Neuronal stem cell (in vitro differentiated cells): ENCODE data around the gene ACOXL.

ENCODE experiments used
- DNase-seq: peaks from one replicate; pipeline ENCODE4 v3.0.0-alpha.2; 2013; ENCODE audit warnings: low spot score
- H2AFZ ChIP-seq: one replicate; pipeline ENCODE4 v1.6.1; 2013; ENCODE audit warnings: mild to moderate bottlenecking, low read length, inconsistent platforms
- H2AK5ac ChIP-seq: 2 replicates; pipeline ENCODE4 v1.6.1; 2013; ENCODE audit warnings: low read depth, mild to moderate bottlenecking, inconsistent platforms, low read length, moderate library complexity, mixed read lengths
- H2BK120ac ChIP-seq: 2 replicates; pipeline ENCODE4 v1.6.1; 2013; ENCODE audit warnings: low read depth, mild to moderate bottlenecking, inconsistent platforms, low read length, moderate library complexity, mixed read lengths
- H2BK12ac ChIP-seq: one replicate; pipeline ENCODE4 v1.6.1; 2013; ENCODE audit warnings: low read length, inconsistent platforms
- H2BK15ac ChIP-seq: 2 replicates; pipeline ENCODE4 v1.6.1; 2013; ENCODE audit warnings: mild to moderate bottlenecking, low read length, inconsistent platforms, mixed read lengths
- H2BK5ac ChIP-seq: one replicate; pipeline ENCODE4 v1.6.1; 2013; ENCODE audit warnings: inconsistent platforms, mild to moderate bottlenecking, low read length, moderate library complexity
- H3K14ac ChIP-seq: one replicate; pipeline ENCODE4 v1.6.1; 2013; ENCODE audit warnings: low read length, inconsistent platforms
- H3K18ac ChIP-seq: 2 replicates; pipeline ENCODE4 v1.6.1; 2013; ENCODE audit warnings: low read length, inconsistent platforms
- H3K23ac ChIP-seq: 2 replicates; pipeline ENCODE4 v1.6.1; 2013; ENCODE audit warnings: low read depth, mild to moderate bottlenecking, mixed read lengths, low read length, inconsistent platforms; ENCODE audit not compliant: poor library complexity
- H3K27ac ChIP-seq: replicated peaks from 3 replicates; pipeline ENCODE4 v1.5.1; 2013; ENCODE audit warnings: low read length, inconsistent platforms
- H3K27me3 ChIP-seq, 3 experiments: 2 replicates each; pipeline ENCODE4 v1.6.1; 2013; ENCODE audit warnings: low read length in 3 of 3, mild to moderate bottlenecking in 2 of 3, inconsistent platforms in 1 of 3, low read depth in 1 of 3, mixed read lengths in 1 of 3, moderate library complexity in 1 of 3; ENCODE audit not compliant: control insufficient read depth in 3 of 3, insufficient read depth in 3 of 3
- H3K36me3 ChIP-seq, 2 donors: replicated peaks in 1 of 2; 2 replicates each; pipeline ENCODE4 v1.6.1; 2013; ENCODE audit warnings: low read length in 2 of 2; ENCODE audit not compliant: control insufficient read depth in 2 of 2, insufficient read depth in 2 of 2
- H3K4ac ChIP-seq: 2 replicates; pipeline ENCODE4 v1.6.1; 2013; ENCODE audit warnings: inconsistent platforms, mild to moderate bottlenecking, low read length, moderate library complexity
- H3K4me1 ChIP-seq, 2 donors: 1 replicate in 1 of 2; 2 replicates in 1 of 2; pipeline ENCODE4 v1.6.1; 2013; ENCODE audit warnings: low read length in 2 of 2, low read depth in 1 of 2; ENCODE audit not compliant: control insufficient read depth in 2 of 2, insufficient read depth in 1 of 2
- H3K4me2 ChIP-seq: one replicate; pipeline ENCODE4 v1.6.1; 2013; ENCODE audit warnings: mild to moderate bottlenecking, low read length, inconsistent platforms; ENCODE audit not compliant: insufficient read depth, poor library complexity, severe bottlenecking
- H3K4me3 ChIP-seq, 2 donors: 2 replicates each; pipeline ENCODE4 v1.5.1; 2013; ENCODE audit warnings: low read length in 2 of 2, mild to moderate bottlenecking in 2 of 2, inconsistent platforms in 1 of 2, moderate library complexity in 1 of 2
- H3K79me1 ChIP-seq: one replicate; pipeline ENCODE4 v1.6.1; 2013; ENCODE audit warnings: low read depth, mild to moderate bottlenecking, inconsistent platforms, low read length, moderate library complexity
- H3K9ac ChIP-seq: one replicate; pipeline ENCODE4 v1.6.1; 2013; ENCODE audit warnings: mild to moderate bottlenecking, low read depth, low read length, inconsistent platforms; ENCODE audit not compliant: poor library complexity
- H3K9me3 ChIP-seq, 2 donors: replicated peaks in 1 of 2; 2 replicates each; pipeline versions ENCODE3 to v1.6.1; 2013; ENCODE audit warnings: low read length in 2 of 2, mild to moderate bottlenecking in 2 of 2, inconsistent platforms in 1 of 2, low read depth in 1 of 2, mixed read lengths in 1 of 2, moderate library complexity in 1 of 2; ENCODE audit not compliant: control insufficient read depth in 2 of 2, insufficient read depth in 1 of 2
- H4K8ac ChIP-seq: one replicate; pipeline ENCODE4 v1.6.1; 2013; ENCODE audit warnings: low read depth, mild to moderate bottlenecking, inconsistent platforms, low read length, moderate library complexity
- H4K91ac ChIP-seq: one replicate; pipeline ENCODE4 v1.6.1; 2013; ENCODE audit warnings: low read length, low read depth, mild to moderate bottlenecking, inconsistent platforms; ENCODE audit not compliant: poor library complexity
- WGBS, 2 donors: extraction: QIAGEN DNeasy Blood & Tissue Kit; methylation state at CpG; one replicate each; pipeline ENCODE4 v1.1.7; 2013; ENCODE audit warnings: missing lambda C conversion rate in 2 of 2, mixed read lengths in 1 of 2; ENCODE audit not compliant: insufficient read length in 2 of 2, insufficient replicate concordance in 1 of 2; ENCODE audit errors: extremely low coverage in 2 of 2; 5-methylcytosine and 5-hydroxymethylcytosine counted together

ACOXL gene

GRCh38 chr2:110876167-110876999, 144.0 kb downstream of the ACOXL start:
- peak overlapping the region; percentile 88 for H3K18ac ChIP-seq
- no peak overlapping the region for H3K4me3 ChIP-seq
- no CpG with 5 or more reads among the region's 18 CpGs for WGBS, 2 donors
- no peak overlapping the region for H3K4ac ChIP-seq
- H2BK12ac ChIP-seq, result no peak overlapping the region
- H3K14ac ChIP-seq, result peak overlapping the region; percentile 99
- peak overlapping the region; percentile 91 for H2AK5ac ChIP-seq
- no peak overlapping the region for H2BK5ac ChIP-seq
- DNase-seq, result no peak
- H3K4me1 ChIP-seq, result peaks cover 16 to 20% of the 10 kb centered on the region in 2 donors
- peak overlapping the region; percentile 25 for H3K9ac ChIP-seq
- H2AFZ ChIP-seq, result no peak overlapping the region
- no peaks in the 10 kb centered on the region for H3K79me1 ChIP-seq
- peak overlapping the region; percentile 53 for H2BK120ac ChIP-seq
- H4K8ac ChIP-seq, result no peak overlapping the region
- H4K91ac ChIP-seq, result no peak overlapping the region
- H3K27ac ChIP-seq, result no peak overlapping the region
- peak overlapping the region; percentile 27 for H3K23ac ChIP-seq
- no peaks in the 10 kb centered on the region for H3K9me3 ChIP-seq
- H3K36me3 ChIP-seq, result no peaks in the 10 kb centered on the region
- H3K27me3 ChIP-seq, result no peaks in the 10 kb centered on the region
- peak overlapping the region; percentile 86 for H2BK15ac ChIP-seq
- H3K4me2 ChIP-seq, result no peak overlapping the region

- Histone ChIP-seq H2BK12ac (no peak overlapping the region), H2AK5ac (no peak overlapping the region), H3K4me1 (peaks cover 16 to 18% of the 10 kb centered on the region in 2 donors), H3K27me3 (no peaks in the 10 kb centered on the region), H2BK5ac (no peak overlapping the region), H3K79me1 (no peaks in the 10 kb centered on the region), H3K23ac (no peak overlapping the region), H2BK15ac (no peak overlapping the region), H3K9me3 (no peaks in the 10 kb centered on the region), H2AFZ (no peak overlapping the region), H3K9ac (peak overlapping the region; percentile 72), H3K4me3 (no peak overlapping the region), H3K4me2 (no peak overlapping the region), H2BK120ac (no peak overlapping the region), H3K36me3 (no peaks in the 10 kb centered on the region), H3K18ac (peak overlapping the region; percentile 89), H4K91ac (no peak overlapping the region), H4K8ac (no peak overlapping the region), H3K14ac (peak overlapping the region; percentile 99), H3K4ac (no peak overlapping the region), H3K27ac (no peak overlapping the region)
- no CpG with 5 or more reads among the region's 18 CpGs for whole genome bisulfite sequencing, 2 donors
- no peak for DNase-seq
Measured at GRCh38 chr2:110877031-110877827, 144.9 kb downstream of the ACOXL start.

GRCh38 chr2:110878150-110878549, 145.8 kb downstream of the ACOXL start:
- H3K4me3 ChIP-seq, result no peak overlapping the region
- no peak overlapping the region for H3K23ac ChIP-seq
- H3K4me1 ChIP-seq, result peaks cover 16 to 18% of the 10 kb centered on the region in 2 donors
- H3K79me1 ChIP-seq, result no peaks in the 10 kb centered on the region
- no peak overlapping the region for H2BK120ac ChIP-seq
- H3K4me2 ChIP-seq, result no peak overlapping the region
- no peaks in the 10 kb centered on the region for H3K36me3 ChIP-seq
- H3K9ac ChIP-seq, result no peak overlapping the region
- no peak overlapping the region for H2AFZ ChIP-seq
- no peak overlapping the region for H3K27ac ChIP-seq
- no peak overlapping the region for H2BK15ac ChIP-seq
- no peaks in the 10 kb centered on the region for H3K27me3 ChIP-seq
- no peak overlapping the region for H3K14ac ChIP-seq
- no peaks in the 10 kb centered on the region for H3K9me3 ChIP-seq
- H2BK5ac ChIP-seq, result no peak overlapping the region
- no peak overlapping the region for H4K8ac ChIP-seq
- H2BK12ac ChIP-seq, result no peak overlapping the region
- H3K18ac ChIP-seq, result no peak overlapping the region
- no peak overlapping the region for H3K4ac ChIP-seq
- no CpG with 5 or more reads among the region's 3 CpGs for WGBS, 2 donors
- no peak for DNase-seq
- no peak overlapping the region for H4K91ac ChIP-seq
- no peak overlapping the region for H2AK5ac ChIP-seq

- Histone ChIP-seq H2BK12ac (no peak overlapping the region), H3K4me3 (no peak overlapping the region), H2AK5ac (no peak overlapping the region), H3K27ac (no peak overlapping the region), H3K9me3 (no peaks in the 10 kb centered on the region), H3K14ac (no peak overlapping the region), H3K27me3 (no peaks in the 10 kb centered on the region), H3K23ac (no peak overlapping the region), H3K9ac (no peak overlapping the region), H2BK5ac (no peak overlapping the region), H2BK15ac (no peak overlapping the region), H3K4me2 (no peak overlapping the region), H4K8ac (no peak overlapping the region), H3K18ac (no peak overlapping the region), H2BK120ac (no peak overlapping the region), H3K79me1 (no peaks in the 10 kb centered on the region), H3K4me1 (peaks cover 0 to 4% of the 10 kb centered on the region in 2 donors), H2AFZ (no peak overlapping the region), H3K36me3 (no peaks in the 10 kb centered on the region), H3K4ac (no peak overlapping the region), H4K91ac (no peak overlapping the region)
- no CpG with 5 or more reads among the region's 6 CpGs for WGBS, 2 donors
- DNase-seq, result no peak
Measured at GRCh38 chr2:110881908-110882307, 149.5 kb downstream of the ACOXL start.
